ENCODE data around the gene GALNT18. TPM values are rescaled to one million over a fixed set of nuclear protein-coding genes. Genes with fewer than 3 reads are reported as not detected.

Gene GALNT18
- total RNA-seq, 1 donor from 2014 or later, result 22.1 TPM

GRCh38 chr11:11351042-11351586 lies 270.7 kb downstream of the GALNT18 start:
- DNase-seq (ENCODE audit: extremely low spot score in 2 of 2), result peak; percentile 55 to 77
- intact Hi-C loops (cut with DNase I), result no loop called here
- Histone ChIP-seq H3K27ac (no peak overlapping the region), H3K27me3 (no peaks in the 10 kb centered on the region), H3K9me3 (no peaks in the 10 kb centered on the region), H3K4me3 (no peak overlapping the region), H3K36me3 (no peaks in the 10 kb centered on the region), H3K4me1 (peaks cover 23% of the 10 kb centered on the region)
- TF ChIP-seq CTCF (IDR thresholded peaks at IDR 0.05) (no peak), POLR2A (IDR thresholded peaks at IDR 0.05) (no peak), POLR2AphosphoS5 (IDR thresholded peaks at IDR 0.05; ENCODE audit: insufficient read depth in 1 of 2, low read depth in 1 of 2) (no peak)

GRCh38 chr11:11349870-11350337 lies 271.9 kb downstream of the GALNT18 start:
- TF ChIP-seq CTCF (IDR thresholded peaks at IDR 0.05) (no peak), POLR2AphosphoS5 (IDR thresholded peaks at IDR 0.05; ENCODE audit: insufficient read depth in 1 of 2, low read depth in 1 of 2) (no peak), POLR2A (IDR thresholded peaks at IDR 0.05) (no peak)
- no peak overlapping the region for H3K27ac ChIP-seq
- H3K9me3 ChIP-seq, result no peaks in the 10 kb centered on the region
- peaks cover 23% of the 10 kb centered on the region for H3K4me1 ChIP-seq
- H3K4me3 ChIP-seq, result no peak overlapping the region
- intact Hi-C loops (cut with DNase I), result no loop called here
- no peaks in the 10 kb centered on the region for H3K36me3 ChIP-seq
- H3K27me3 ChIP-seq, result no peaks in the 10 kb centered on the region
- DNase-seq (ENCODE audit: extremely low spot score in 2 of 2), result no peak

- intact Hi-C loops (cut with DNase I), result no loop called here
- no peaks in the 10 kb centered on the region for H3K9me3 ChIP-seq
- H3K36me3 ChIP-seq, result no peaks in the 10 kb centered on the region
- peaks cover 23% of the 10 kb centered on the region for H3K4me1 ChIP-seq
- no peak overlapping the region for H3K4me3 ChIP-seq
- no peak for DNase-seq (ENCODE audit: extremely low spot score in 2 of 2)
- no peak overlapping the region for H3K27ac ChIP-seq
- TF ChIP-seq POLR2AphosphoS5 (IDR thresholded peaks at IDR 0.05; ENCODE audit: insufficient read depth in 1 of 2, low read depth in 1 of 2) (no peak), CTCF (IDR thresholded peaks at IDR 0.05) (no peak), POLR2A (IDR thresholded peaks at IDR 0.05) (no peak)
- H3K27me3 ChIP-seq, result no peaks in the 10 kb centered on the region
These were observed 272.5 kb downstream of the GALNT18 start for GRCh38 chr11:11349106-11349825.

- TF ChIP-seq POLR2A (IDR thresholded peaks at IDR 0.05) (no peak), CTCF (IDR thresholded peaks at IDR 0.05) (no peak), POLR2AphosphoS5 (IDR thresholded peaks at IDR 0.05; ENCODE audit: insufficient read depth in 1 of 2, low read depth in 1 of 2) (no peak)
- Histone ChIP-seq H3K27me3 (no peaks in the 10 kb centered on the region), H3K9me3 (no peaks in the 10 kb centered on the region), H3K4me1 (peaks cover 23% of the 10 kb centered on the region), H3K36me3 (no peaks in the 10 kb centered on the region), H3K4me3 (no peak overlapping the region), H3K27ac (no peak overlapping the region)
- DNase-seq (ENCODE audit: extremely low spot score in 2 of 2), result no peak
- intact Hi-C loops (cut with DNase I), result no loop called here
These were observed 273.5 kb downstream of the GALNT18 start for GRCh38 chr11:11348303-11348702.

- Histone ChIP-seq H3K4me1 (peaks cover 23% of the 10 kb centered on the region), H3K27ac (no peak overlapping the region), H3K36me3 (no peaks in the 10 kb centered on the region), H3K27me3 (no peaks in the 10 kb centered on the region), H3K4me3 (no peak overlapping the region), H3K9me3 (no peaks in the 10 kb centered on the region)
- no peak for DNase-seq (ENCODE audit: extremely low spot score in 2 of 2)
- TF ChIP-seq POLR2A (IDR thresholded peaks at IDR 0.05) (no peak), POLR2AphosphoS5 (IDR thresholded peaks at IDR 0.05; ENCODE audit: insufficient read depth in 1 of 2, low read depth in 1 of 2) (no peak), CTCF (IDR thresholded peaks at IDR 0.05) (no peak)
- intact Hi-C loops (cut with DNase I), result no loop called here
These were observed 274.2 kb downstream of the GALNT18 start for GRCh38 chr11:11347592-11347991.
